Spinal cord (tissue), 10 donors: ENCODE data around the gene LSM4. TPM values are rescaled to one million over a fixed set of nuclear protein-coding genes. Genes with fewer than 3 reads are reported as not detected.
"Not testable (repeated sequence)": the region's sequence is repeated elsewhere in the genome, so short reads cannot be mapped to it uniquely, and the experiment has no call there.

Source experiments
- DNase-seq, 6 donors: peaks; one replicate each; pipeline versions ENCODE4 v3.0.0 to v3.0.0-alpha.2; 2013 to 2015; ENCODE audit warnings: low spot score in 6 of 6, low read depth in 4 of 6
- H3K27ac ChIP-seq: one replicate; pipeline ENCODE4 v1.5.1; 2013; ENCODE audit warnings: low read depth, low read length, control low read depth
- H3K27me3 ChIP-seq: one replicate; pipeline ENCODE4 v1.6.1; 2013; ENCODE audit warnings: low read length; ENCODE audit not compliant: control insufficient read depth, insufficient read depth
- H3K36me3 ChIP-seq: one replicate; pipeline ENCODE4 v1.6.1; 2013; ENCODE audit warnings: low read length; ENCODE audit not compliant: control insufficient read depth, insufficient read depth
- H3K4me1 ChIP-seq: one replicate; pipeline ENCODE4 v1.6.1; 2013; ENCODE audit warnings: low read length; ENCODE audit not compliant: control insufficient read depth, insufficient read depth
- H3K4me3 ChIP-seq: one replicate; pipeline ENCODE4 v1.5.1; 2013; ENCODE audit warnings: low read depth, low read length, control low read depth
- H3K9me3 ChIP-seq: one replicate; pipeline ENCODE4 v1.6.1; 2013; ENCODE audit warnings: low read length; ENCODE audit not compliant: control insufficient read depth, insufficient read depth
- WGBS: methylation state at CpG from one replicate; pipeline ENCODE4 v1.1.5; 2013; ENCODE audit warnings: missing lambda C conversion rate; ENCODE audit not compliant: insufficient coverage; 5-methylcytosine and 5-hydroxymethylcytosine counted together
- long read RNA-seq, 4 donors: transcript quantifications; one replicate each; lab custom pipeline, GENCODE V29; 2026
- polyA plus RNA-seq, 2 donors: library from polyadenylated mRNA; unstranded; fragments of 120-200 nt; gene quantifications; one replicate each; pipeline ENCODE4 v1.2.1, GENCODE V29; 2013; ENCODE audit not compliant: insufficient read length in 2 of 2
- total RNA-seq, 2 donors: library from RNA; depleted of rRNA in 1 of 2; stranded (reverse); fragments of 120-200 nt in 1 of 2; fragments of >200 nt in 1 of 2; gene quantifications; one replicate each; pipeline versions ENCODE4 v1.2.3 to v1.2.4, GENCODE V29; 2013 to 2014
- donor health status: healthy.

LSM4 gene
- total RNA-seq, result 100 to 1,000 TPM in 1 of 2 donors, 10 to 100 TPM in 1; 69.4 to 120 TPM
- 100 to 1,000 TPM; 104 to 105 TPM for polyA plus RNA-seq
- long read RNA-seq, donor 1, transcript LSM4-203 (5 exons, 1,908 nt), result major isoform, 97 of 170 reads
- long read RNA-seq, donor 1, partial matches to known transcripts, result 47 of 170 reads
- long read RNA-seq, donor 1, other reads (novel, unspliced or antisense), result 22 of 170 reads
- long read RNA-seq, donor 2, transcript LSM4-203 (5 exons, 1,908 nt), result major isoform, 28 of 29 reads
- long read RNA-seq, donor 2, partial matches to known transcripts, result 0 of 29 reads
- long read RNA-seq, donor 2, other reads (novel, unspliced or antisense), result 0 of 29 reads
- long read RNA-seq, donor 3, transcript LSM4-203 (5 exons, 1,908 nt), result major isoform, 43 of 76 reads
- long read RNA-seq, donor 3, partial matches to known transcripts, result 22 of 76 reads
- long read RNA-seq, donor 3, other reads (novel, unspliced or antisense), result 10 of 76 reads
- long read RNA-seq, donor 4, transcript LSM4-203 (5 exons, 1,908 nt), result major isoform, 141 of 310 reads
- long read RNA-seq, donor 4, partial matches to known transcripts, result 148 of 310 reads
- long read RNA-seq, donor 4, other reads (novel, unspliced or antisense), result 19 of 310 reads

DNA sequence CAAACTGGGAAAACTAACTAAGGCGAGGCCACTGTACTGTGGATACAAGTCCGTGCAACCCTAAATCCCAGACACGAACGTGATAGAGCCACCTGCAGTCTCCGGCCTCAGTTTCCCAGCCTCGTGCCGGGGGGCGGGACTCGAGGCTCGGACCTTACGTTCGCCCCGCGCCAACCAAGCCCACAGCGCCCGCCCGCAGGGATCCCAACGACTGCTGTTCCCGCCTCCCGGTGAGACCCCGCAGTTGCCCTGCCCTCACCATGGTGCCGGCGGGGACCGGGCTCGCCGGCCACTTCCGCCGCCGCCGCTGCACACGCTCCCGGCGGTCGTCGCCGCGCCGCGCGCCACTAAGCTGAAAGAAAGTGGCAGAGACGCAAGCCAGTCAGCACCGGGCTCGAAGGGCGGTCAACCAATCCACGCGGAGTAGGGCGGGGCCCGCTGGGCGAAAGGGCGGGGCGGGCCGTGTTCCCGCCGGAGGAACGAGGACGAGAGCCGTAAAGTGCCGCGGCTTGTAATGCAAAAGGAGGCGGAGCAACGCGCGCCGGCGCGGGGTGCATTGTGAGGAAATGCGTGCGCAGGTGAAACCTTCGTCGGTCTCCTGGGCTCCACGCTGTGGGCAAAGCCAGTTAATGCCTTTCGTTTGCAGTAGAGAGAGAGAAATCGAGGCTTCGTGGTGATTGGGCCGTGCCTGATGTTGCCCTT is at the start of gene LSM4:
Gene LSM4, minus strand, starts transcription at position 318 of the 702 bp plus-strand sequence. Its CDS starts 56 bp downstream, at position 262.
- no peaks in the 10 kb centered on the region for H3K9me3 ChIP-seq
- WGBS, result under 1% methylated on average over 75 of the region's 75 CpGs
- H3K36me3 ChIP-seq, result peaks cover 17% of the 10 kb centered on the region
- H3K27ac ChIP-seq, result peak within 1 kb of the TSS; percentile 96
- DNase-seq, result peak; percentile 90 to 99 (median 94)
- H3K4me1 ChIP-seq, result peaks cover 31% of the 10 kb centered on the region
- no peaks in the 10 kb centered on the region for H3K27me3 ChIP-seq
- H3K4me3 ChIP-seq, result peak within 1 kb of the TSS; percentile 89

DNA sequence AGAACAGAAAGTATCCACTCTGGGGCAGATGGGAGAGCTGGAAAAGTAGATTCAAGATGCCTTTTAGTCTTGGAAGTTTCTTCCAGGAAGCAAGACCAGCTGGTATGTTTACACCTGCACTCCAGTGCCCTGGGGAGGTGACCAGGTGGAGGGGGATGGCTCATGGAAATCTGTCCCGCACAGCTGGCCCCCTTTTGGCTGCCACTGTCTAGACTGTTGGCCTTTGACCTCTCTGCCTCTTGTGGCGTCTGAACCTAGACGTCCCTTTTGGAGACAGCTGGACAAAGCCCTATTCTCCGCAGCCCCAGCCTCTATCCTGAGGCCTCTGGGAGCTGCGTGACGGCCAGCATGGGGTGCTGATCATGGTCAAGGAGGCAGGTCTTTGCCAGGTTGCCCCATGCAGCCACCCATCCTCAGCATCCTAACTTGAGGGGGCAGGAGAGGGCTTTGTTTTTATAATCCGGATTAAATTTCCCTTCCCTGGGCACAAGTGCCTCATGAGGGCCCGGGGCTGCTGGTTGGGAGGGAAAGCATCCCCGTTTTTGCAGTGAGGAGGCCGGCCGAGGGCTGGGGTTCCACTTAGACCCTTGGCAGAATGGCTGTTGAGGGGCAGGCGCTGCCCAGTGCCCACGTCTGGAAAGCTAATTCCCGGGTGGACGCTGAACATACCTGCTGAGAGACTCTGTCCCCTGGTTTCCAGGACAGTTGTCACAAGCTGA is 45.8 kb upstream of the LSM4 start:
- no peak for DNase-seq
- H3K4me3 ChIP-seq, result no peak overlapping the region
- 57% methylated on average over 14 of the region's 15 CpGs for WGBS
- no peaks in the 10 kb centered on the region for H3K9me3 ChIP-seq
- H3K4me1 ChIP-seq, result peaks cover 12% of the 10 kb centered on the region
- H3K27ac ChIP-seq, result no peak overlapping the region
- peaks cover 11% of the 10 kb centered on the region for H3K36me3 ChIP-seq
- no peaks in the 10 kb centered on the region for H3K27me3 ChIP-seq

DNA sequence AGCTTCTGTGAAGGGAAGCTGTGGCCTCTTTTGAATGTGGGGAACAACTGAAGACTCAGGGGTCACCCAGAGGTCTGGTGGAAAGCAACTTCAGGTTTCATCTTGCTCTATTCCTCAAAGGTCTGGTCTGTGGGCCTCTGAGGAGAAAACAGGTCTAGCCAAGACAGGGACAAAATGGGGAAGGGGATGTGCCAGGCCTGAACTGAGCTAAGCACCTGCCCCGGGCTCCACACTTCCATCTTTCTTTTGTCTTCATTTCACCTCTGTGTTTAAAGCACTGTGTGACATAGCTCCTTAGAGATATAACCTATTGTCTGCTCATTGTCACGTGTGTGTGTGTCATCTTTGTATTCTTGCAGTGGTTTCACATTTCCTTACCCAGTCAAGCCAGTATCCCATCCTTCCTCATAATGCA is 43.2 kb upstream of the LSM4 start:
- no CpG with 5 or more reads among the region's 2 CpGs for WGBS
- H3K4me1 ChIP-seq, result peaks cover 16% of the 10 kb centered on the region
- peak overlapping the region; percentile 71 for H3K27ac ChIP-seq
- no peaks in the 10 kb centered on the region for H3K27me3 ChIP-seq
- H3K36me3 ChIP-seq, result peaks cover 32% of the 10 kb centered on the region
- H3K4me3 ChIP-seq, result no peak overlapping the region
- DNase-seq, result no peak
- no peaks in the 10 kb centered on the region for H3K9me3 ChIP-seq

DNA sequence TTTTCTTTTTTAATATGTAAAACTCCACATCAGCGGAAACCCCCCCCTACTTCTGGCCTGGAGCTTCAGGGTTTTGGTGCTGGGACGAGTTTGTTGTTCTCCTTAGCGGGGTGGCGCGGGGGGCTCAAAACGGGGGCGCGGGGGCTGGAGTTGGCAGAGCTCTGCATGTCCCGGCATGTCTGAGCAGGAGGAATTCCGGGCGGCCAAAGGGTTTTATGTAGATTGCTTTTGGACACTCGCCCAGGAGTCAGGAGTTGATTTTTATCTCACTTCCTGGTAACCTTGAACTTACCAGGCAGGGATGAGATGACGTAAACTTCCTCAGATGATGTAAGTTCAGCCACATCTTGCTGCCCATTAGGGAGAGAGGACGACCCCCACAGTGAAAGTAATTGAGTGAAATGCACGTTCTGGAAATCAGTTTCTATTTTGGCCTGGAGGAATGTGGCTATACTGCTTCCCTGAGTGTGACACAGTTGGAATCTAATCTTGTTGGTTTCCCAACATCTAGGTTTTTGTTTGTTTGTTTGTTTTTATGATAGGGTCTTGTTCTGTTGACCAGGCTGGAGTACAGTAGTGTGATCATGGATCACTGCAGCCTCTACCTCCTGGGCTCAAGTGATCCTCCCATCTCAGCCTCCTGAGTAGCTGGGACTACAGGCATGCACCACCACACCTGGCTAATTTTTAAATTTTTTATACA is 42.1 kb upstream of the LSM4 start:
- WGBS, result 11% methylated on average over 6 of the region's 15 CpGs
- Histone ChIP-seq H3K27ac (peak overlapping the region; percentile 93), H3K9me3 (no peaks in the 10 kb centered on the region), H3K4me1 (peaks cover 16% of the 10 kb centered on the region), H3K4me3 (no peak overlapping the region), H3K36me3 (peaks cover 38% of the 10 kb centered on the region), H3K27me3 (no peaks in the 10 kb centered on the region)
- DNase-seq, result peak in 4 of 6 donors; percentile 31 to 89 (median 60)

DNA sequence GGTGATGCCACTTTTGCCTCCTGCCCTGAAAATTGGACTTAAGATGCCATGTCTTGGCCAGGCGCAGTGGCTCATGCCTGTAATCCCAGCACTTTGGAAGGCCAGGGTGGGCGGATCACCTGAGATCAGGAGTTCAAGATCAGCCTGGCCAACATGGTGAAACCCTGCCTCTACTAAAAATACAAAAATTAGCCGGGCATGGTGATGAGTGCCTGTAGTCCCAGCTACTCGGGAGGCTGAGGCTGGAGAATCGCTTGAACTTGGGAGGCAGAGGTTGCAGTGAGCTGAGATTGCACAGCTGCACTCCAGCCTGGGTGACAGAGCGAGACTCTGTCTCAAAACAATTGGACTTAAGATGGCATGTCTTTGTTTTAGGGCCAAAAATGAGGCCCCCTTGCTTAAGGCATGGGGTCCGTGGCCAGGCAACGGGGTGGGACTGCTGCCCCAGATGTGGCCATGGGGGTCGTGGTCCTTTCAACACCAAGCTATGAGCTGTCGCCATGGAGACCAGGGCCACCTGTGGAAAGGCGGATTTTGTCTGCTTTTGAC is 41.5 kb upstream of the LSM4 start:
- not testable (repeated sequence) for DNase-seq, H3K27me3 ChIP-seq, H3K4me3 ChIP-seq, H3K9me3 ChIP-seq
- 25% methylated on average over 7 of the region's 11 CpGs for WGBS
- Histone ChIP-seq H3K36me3 (peaks cover 42% of the 10 kb centered on the region), H3K27ac (peak overlapping the region; percentile 93), H3K4me1 (peaks cover 16% of the 10 kb centered on the region)

DNA sequence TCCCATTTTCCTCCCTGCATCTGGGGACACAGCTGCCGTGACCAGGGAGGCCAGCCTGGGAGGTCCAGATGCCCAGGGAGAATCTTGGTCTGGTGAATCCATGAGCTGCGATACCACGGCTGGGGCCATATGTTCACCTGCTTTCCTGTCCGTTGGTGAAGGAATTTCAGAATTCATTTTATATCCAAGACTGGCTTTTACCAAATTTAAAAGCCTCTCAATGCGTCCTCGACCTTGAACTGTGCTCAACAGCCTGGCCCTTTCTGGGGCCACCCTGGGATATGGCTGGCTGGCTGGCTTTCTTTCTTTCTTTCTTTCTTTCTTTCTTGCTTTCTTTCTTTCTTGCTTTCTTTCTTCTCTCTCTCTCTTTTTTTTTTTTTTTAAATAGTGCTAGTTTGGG is 40.9 kb upstream of the LSM4 start:
- Histone ChIP-seq H3K4me3 (no peak overlapping the region), H3K36me3 (peaks cover 41% of the 10 kb centered on the region), H3K4me1 (peaks cover 16% of the 10 kb centered on the region), H3K9me3 (no peaks in the 10 kb centered on the region), H3K27ac (peak overlapping the region; percentile 93), H3K27me3 (no peaks in the 10 kb centered on the region)
- WGBS, result 71% methylated on average over 6 of the region's 6 CpGs
- no peak for DNase-seq

DNA sequence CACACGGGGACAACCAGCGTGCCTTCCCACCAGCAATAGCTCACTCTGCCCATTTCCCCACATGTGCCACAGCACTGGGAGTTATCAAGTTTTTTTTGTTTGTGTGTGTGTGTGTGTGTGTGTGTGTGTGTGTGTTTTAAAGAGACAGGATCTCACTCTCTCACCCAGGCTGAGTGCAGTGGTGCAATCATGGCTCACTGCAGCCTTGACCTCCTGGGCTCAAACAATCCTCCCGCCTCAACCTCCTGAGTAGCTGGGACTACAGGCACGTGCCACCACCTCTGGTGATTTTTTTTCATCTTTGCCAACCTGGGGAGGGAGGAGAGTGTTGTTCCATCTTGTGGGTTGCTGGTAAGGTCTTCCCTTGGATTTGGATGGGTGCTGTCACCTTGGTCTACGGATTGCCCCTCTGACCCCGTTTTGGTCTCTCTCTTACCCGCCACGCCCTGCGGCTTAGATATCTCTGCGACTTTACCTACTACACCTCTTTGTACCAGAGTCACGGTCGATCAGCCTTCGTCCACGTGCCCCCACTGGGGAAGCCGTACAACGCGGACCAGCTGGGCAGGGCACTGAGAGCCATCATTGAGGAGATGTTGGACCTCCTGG is 40.2 kb upstream of the LSM4 start:
- Histone ChIP-seq H3K4me1 (peaks cover 16% of the 10 kb centered on the region), H3K27ac (no peak overlapping the region)

DNA sequence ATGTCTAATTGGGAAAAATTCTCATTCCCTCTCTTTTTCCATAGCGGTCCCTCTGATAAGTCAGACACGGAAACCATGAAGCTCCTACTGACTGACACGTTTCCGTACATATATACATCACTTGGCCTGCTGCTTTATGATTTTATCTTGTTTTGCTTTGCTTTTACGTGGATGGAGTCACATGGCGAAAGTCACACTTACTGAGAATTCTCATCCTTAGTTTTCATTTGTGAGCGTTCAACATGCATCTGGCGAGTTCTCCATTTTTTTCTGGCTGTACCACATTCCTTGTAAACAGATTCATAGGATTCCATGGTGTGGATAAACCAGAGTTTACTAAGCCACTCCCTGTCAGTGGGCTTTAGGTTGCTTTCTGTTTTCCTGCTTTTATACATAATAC is 38.8 kb upstream of the LSM4 start:
- no peaks in the 10 kb centered on the region for H3K9me3 ChIP-seq
- WGBS, result 90% methylated on average over 4 of the region's 8 CpGs
- DNase-seq, result no peak
- H3K4me3 ChIP-seq, result no peak overlapping the region
- no peaks in the 10 kb centered on the region for H3K27me3 ChIP-seq
- H3K36me3 ChIP-seq, result peaks cover 56% of the 10 kb centered on the region
- no peak overlapping the region for H3K27ac ChIP-seq
- H3K4me1 ChIP-seq, result peaks cover 16% of the 10 kb centered on the region

More for the DNA sequence above, 40.2 kb upstream of the LSM4 start:
- no peak for DNase-seq
- H3K9me3 ChIP-seq, result no peaks in the 10 kb centered on the region
- 89% methylated on average over 14 of the region's 17 CpGs for WGBS
- no peak overlapping the region for H3K4me3 ChIP-seq
- H3K27me3 ChIP-seq, result no peaks in the 10 kb centered on the region
- peaks cover 42% of the 10 kb centered on the region for H3K36me3 ChIP-seq
